GM19395 (cell line): ENCODE measurements around the gene HDGFL3.
"Not testable (repeated sequence)": the region's sequence is repeated elsewhere in the genome, so short reads cannot be mapped to it uniquely, and the experiment has no call there.

ENCODE experiments used
- ATAC-seq: cut with Tn5 transposase; IDR thresholded peaks from one replicate; pipeline ENCODE4 v1.9.1; 2021; ENCODE audit warnings: mild to moderate bottlenecking, moderate library complexity; ENCODE audit not compliant: unreplicated experiment

Gene HDGFL3

DNA sequence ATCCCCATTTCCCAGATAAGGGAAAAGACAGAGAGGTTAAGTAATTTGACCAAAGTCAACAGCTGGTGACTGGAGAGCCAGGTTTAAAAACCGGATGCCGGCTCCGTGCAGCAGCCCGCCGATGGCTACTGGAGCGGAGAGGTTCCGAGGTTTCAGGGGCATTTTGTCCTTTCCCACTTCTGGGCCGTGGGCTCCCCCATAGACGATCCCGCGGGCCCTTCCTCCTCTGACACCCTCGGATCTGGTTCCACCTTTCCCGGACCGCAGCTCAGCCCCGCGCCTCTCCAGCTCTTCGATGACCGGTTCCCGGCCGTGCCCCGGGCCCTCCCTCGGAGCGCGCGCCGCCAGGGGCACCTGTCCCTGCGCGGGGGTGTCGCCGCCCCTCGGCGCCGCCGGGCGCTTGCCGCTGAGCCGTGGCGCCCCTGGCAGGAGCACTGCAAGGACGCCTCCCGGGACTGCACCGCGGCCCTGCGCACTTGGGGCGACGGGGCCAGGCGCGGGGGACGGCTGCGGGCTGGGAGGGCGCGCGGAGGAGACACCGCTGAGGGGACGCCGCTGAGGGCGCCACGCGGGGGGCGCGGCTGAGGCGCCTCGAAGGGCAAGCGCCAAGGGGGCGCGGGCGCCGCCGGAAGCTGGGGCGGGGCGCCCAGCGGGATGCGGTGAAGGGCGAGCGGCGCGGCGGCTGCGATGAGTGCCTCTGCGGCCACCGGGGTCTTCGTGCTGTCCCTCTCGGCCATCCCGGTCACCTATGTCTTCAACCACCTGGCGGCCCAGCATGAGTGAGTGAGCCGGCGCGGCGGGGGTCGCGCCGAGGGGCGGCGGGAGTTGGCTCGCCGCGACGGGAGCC, 100.4 kb downstream of the HDGFL3 start, which contains the start of gene TM6SF1:
TSS of gene TM6SF1 (plus strand) at position 652 of the 847 bp plus-strand sequence. CDS start at position 688, 36 bp downstream.
- no peak for ATAC-seq

DNA sequence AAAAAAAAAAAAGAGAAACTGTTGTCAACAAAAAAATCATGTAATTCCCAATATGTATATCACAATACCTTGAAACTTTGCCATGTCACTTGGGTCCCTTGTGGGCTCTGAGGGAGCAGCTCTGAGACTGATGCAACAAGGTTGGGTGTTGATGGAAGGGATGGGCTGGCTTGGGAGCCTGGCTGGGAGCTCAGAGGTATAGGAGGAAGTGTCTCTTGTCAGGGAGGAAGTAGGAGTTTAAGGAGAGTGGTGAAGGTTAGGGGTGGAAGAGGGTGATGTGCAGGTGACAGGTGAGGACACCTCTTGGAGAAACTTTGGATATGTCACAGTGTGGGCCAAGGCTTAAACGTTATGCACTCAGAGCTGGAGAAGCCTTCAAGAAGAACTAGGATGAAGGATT, 102.2 kb downstream of the HDGFL3 start:
- no peak for ATAC-seq

DNA sequence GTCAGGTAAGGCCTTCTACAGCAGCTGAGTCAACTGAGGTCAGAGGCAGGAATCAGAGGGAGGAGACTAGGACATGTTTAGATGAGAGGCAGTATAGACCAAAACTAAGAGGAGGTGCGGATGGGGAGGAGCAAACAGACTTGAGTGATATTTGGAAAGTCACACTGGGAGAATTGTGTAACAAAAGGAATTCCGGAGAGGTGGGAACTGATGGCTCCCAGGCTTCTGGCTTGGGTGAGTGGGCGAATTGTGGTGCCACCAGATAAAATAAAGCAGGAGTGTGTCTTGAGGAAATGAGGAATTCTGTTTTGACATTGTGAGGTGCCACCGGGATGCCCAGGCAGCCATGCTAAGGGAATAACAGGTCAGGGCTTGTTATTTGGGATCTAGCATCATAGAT, 103.5 kb downstream of the HDGFL3 start:
- no peak for ATAC-seq

DNA sequence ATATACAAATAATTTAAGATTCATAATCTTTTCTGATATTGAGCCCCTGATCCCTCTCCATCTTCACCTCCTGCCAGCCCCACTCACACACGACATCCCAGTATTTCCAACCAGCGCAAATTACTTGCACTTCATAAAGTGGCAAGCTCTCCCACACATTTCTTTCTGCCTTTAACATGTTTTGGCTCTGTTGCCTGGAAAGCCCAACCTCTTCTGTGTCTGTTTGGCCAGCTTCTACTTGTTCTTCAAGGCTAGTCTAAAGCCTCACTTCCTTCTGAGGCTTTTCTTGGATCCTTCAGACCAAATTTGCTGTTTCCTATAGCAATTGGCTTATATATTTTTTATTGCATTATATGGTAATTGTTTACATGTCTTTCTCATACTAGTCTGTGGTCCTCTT, 105.3 kb downstream of the HDGFL3 start:
- ATAC-seq, result no peak

DNA sequence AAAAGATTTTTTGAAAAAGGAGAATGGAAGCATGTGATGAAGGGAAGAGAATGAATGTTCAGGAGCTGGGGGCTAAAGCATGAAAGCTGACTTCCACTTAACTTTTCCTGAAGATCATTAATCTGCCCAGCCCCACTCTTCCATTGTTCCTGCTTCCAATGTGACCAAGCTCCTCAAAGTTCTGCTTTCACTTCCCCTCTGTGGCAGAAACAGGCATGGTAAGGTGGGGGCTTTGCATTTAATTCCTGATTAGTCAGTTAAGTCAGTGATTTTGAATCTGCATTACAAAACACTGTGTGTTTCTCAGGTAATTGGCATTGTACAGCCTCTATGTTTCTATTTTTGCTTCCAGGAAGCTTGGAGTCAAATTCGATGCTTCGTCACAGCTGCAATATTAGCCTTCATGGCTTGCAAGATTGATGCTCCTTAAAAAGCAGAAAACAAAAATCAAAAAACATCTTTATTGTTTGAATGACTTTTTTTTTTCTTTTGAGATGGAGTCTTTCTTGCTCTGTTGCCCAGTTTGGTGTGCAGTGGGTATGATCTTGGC, 107.5 kb downstream of the HDGFL3 start:
- no peak for ATAC-seq

DNA sequence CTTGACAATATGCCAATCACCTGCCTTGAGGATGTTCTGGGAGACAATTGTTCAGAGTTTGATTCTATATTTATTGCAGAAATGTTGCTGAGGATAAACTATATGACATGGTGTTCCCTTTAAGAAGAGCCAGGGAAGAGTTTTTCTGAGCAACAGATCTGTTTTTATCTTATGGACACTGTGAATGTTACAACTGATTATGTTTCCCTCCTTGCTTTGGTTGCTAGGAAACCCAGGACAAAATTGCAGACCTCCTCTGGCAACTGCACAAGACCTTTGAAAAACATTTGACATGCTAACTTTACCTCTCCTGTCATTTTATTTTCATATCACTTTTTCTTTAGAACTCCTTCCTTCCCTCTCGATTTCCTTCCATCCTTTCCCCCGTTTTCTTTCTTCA, 108.3 kb downstream of the HDGFL3 start:
- ATAC-seq, result no peak

DNA sequence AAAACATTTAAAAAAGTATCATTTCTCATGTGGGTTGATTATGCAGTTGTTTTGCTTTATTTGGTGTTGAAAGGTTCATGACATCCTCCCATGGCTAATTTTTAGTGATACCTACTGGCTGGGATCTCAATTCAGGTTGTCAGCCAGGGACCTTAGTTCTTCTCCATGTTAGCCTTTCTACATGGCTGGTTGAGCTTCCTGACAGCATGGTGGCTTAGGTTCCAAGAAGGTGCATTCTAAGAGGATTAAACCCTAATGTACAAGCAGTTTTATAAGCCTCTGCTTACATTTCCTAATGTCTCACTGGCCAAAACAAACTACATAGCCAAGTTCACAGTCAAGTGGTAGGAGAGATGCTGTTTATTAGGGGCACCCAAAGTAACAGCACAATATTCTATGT, 109.5 kb downstream of the HDGFL3 start:
- ATAC-seq, result no peak

DNA sequence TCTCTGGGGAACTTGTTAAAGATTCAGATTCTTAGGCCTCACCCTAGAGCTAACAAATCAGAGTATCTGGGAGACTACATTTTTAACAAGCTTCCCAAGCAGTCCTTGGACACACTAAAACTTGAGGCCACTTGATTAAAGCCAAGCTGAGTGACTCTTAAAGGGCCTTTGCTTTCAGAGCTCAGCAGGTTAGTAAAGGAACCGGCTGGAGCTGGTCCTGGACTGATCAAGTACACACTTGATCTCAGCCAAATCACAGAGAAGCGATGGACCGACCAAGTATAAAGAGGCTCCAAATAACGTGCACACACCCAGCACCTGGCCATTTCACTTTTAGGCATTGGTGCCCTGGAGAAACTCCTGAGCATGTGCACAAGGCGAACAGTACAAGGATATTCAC, 113.0 kb downstream of the HDGFL3 start:
- ATAC-seq, result no peak

DNA sequence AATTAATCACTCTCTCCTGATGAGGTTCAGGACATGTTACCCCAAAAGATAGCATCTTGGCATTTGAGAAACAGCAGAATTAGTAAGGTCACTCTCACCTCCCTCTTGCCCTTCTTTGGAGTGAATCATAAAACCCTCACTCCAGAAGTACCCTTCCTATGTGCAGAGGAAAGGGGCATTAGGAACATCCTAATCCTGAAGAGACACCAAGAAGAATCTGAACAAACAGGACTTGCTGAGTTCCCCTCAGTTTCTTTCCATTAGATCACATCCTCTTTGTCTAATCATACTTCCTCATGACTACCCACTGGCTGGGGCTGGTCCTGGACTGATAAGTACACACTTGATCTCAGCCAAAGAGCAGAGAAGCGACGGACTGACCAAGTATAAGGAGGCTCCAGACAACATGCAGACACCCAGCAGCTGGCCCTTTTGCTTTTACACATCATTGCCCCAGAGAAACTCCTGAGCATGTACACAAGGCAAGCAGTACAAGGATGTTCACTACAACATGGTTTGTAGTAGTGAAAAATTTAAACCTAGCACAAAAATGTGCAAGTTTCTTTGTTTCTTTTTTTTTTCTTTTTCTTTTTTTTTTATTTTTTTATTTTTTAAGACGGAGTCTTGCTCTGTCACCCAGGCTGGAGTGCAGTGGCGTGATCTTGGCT, 115.2 kb downstream of the HDGFL3 start:
- ATAC-seq, result peak; percentile 91

DNA sequence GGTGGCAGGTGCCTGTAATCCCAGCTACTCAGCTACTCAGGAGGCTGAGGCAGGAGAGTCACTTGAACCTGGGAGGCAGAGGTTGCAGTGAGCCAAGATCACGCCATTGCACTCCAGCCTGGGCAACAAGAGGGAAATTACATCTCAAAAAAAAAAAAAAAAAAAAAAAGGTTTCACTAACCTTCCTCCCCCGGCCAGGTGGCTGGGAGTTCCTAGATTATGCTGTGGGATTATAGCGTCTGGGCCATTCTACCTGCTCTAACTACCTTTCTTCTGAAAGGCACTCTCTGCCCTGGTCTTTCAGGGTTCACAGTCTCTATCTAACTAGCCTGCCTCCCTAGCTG, 115.7 kb downstream of the HDGFL3 start:
- not testable (repeated sequence) for ATAC-seq

DNA sequence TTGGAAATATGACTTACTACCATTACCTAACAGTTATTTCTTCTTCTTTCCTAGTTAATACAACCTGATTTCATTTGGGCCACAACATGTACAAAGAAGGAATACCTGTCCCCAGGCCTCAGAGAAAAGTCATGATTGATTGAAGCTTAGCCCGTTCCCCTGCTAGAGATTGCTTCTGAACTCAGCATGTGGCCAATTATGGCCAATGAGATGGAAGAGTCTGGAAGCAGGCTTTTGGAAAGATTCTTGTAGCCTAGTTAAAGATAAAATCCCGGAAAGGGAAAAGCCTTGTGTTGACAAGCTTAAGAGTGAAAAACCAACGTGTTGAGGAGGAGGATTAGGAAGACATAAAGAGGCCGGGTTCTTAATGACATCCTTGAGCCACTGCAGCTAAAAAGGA, 117.2 kb downstream of the HDGFL3 start:
- no peak for ATAC-seq

DNA sequence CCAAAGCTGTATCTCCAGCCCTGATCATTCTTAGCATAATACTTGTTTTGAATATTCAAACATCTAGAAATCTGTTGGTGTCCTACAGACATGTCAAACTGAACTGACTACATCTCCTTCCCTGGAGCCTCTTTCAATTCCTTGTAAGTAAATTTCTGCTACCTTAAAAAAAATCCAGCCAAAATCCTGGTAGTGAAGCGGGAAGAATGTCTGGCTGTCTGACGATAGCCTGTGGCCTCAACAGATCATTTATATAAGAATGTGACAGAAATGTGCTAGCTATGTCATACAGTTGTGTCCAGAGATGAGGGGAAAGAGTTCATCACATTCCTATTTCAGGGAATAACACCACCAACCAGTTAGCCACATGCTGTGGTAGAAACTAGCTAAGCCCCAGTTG, 118.7 kb downstream of the HDGFL3 start:
- ATAC-seq, result no peak

DNA sequence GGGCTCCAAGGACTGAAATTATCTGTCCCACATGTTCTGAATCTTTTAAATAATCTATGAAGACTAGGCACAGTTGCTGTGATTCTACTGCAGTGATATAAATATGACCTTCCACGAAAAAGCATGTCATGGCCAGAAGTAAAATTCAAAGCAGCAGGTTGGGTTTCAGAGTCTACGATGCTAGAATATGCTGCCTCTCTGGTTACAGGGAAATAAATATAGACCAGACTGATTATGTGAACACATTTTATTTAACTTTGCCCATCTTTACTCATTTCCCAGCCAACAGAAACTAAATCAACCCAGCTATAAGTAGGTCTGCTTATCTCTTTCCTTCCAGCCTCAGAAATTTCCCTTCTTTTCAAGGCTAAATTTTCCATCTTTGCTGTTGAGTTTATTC, 120.0 kb downstream of the HDGFL3 start:
- ATAC-seq, result no peak

DNA sequence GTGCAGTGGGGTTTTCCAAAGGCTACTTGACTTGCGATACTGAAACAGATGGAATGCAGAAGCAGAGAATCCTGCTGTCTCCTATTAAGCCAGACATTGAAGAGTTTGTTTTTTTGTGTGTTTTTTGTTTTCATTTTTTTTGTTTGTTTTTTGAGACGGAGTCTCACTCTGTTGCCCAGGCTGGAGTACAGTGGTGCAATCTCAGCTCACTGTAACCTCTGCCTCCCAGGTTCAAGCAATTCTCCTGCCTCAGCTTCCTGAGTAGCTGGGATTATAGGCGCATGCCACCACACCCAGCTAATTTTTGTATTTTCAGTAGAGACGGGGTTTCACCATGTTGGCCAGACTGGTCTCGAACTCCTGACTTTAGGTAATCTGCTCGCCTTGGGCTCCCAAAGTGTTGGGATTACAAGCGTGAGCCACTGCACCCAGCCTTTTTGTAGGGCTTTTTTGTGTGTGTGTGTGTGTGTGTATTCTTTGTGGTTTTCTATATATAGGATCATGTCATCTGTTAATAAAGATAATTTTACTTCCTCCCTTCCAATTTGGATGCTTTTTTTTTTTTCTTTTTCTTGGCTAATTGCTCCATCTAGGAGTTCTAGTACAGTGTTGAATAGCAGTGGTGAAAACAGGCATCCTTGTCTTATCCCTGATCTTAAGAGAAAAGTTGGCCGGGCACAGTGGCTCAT, 121.6 kb downstream of the HDGFL3 start:
- ATAC-seq, result not testable (repeated sequence)

DNA sequence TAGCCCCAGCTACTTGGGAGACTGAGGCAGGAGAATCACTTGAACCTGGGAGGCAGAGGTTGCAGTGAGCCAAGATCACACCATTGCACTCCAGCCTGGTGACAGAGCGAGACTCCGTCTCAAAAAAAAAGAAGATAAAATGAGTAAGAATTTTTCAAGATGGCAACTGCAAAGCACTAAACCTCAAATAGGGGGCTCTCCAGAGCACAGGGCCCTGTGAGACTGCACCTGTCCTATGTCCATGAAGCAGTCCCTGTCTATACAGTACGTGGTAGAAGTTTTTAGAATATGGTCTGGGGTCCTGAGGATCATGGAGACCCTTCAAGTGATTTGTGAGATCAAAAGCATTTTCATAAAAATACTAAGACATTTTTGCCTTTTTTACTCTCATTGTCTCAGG, 122.2 kb downstream of the HDGFL3 start:
- ATAC-seq, result not testable (repeated sequence)

DNA sequence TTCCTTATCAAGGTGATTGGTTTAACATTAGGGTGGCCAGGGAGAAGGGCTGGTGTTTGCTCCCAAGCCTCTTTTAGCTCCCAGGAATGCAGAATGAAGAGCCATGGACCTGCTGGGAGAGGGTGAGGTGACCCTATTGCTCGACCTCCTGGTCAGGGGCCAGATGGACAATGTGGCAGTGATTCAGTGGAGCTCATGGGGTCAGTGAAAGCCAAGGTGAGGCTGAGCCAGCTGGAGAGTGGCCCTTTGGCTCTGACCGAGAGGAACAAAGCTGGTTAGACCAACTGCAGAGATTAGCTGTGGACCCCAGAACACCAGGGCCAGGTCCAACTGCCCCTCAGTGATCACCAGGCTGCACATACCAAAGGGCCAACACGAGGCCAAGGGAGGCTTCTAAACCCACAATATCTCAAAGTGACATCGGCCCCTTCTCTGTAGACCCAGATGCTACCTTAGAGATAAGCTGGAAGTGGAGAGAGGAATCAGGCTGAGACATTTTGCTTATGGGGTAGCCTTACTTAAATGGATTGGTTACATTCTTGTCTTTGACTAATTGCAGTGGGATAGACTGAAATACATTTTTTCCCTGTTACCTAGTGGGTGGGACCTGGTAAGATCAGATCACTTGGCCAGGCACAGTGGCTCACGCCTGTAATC, 124.8 kb downstream of the HDGFL3 start:
- ATAC-seq, result no peak

DNA sequence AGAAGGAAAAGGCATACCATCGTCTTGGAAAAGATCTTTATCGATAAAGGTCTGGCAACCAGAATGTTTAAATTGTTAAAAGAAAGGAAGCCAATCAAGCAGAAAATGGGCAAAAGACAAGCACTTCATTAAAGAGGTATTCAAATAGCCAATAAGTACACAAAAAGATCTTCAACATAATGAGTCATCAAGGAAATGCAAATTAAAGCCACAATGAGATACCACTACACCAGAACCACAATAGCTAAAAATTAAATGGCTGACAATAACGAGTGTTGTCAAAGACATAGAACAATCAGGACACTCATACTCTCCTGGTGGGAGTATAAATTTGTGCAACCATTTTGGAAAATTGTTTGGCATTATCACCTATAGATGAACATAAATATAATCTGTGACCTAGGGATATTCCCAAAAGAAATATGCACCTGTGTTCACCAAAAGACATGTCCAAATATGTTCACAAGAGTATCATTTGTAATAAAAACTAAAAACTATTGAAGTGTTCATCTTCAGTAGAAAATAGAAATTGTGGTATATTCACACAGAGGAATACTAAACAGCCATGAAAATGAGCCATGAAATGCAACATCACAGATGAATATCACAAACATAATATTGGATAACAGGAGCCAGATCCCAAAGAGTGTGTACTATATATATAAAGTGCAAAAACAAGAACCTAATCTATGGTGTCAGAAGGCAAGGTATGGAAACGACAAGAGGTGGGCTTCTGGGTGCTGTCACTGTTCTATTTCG, 126.2 kb downstream of the HDGFL3 start:
- no peak for ATAC-seq

DNA sequence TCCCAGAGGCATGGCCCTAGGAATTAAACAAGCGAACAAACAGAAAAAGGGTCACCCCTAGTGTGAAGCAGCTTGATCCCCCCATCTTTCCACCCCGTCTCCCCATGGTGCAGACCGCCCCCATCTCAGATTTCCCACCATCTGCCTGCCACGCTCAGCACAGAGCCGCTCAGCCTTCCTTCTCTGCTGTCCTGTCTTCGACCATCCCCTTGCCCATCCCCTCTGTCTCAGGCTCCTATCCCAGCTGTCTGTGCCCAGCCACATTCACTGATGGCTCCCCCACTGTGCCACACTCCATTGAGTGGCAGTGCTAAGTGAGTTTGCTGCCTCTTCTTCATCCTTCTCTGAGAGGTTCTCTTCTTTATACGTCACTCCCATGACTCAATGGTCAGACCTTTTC, 128.9 kb downstream of the HDGFL3 start:
- ATAC-seq, result no peak
